MM.1S (cell line): Measurements from ENCODE around the gene URB1.

Experiments used
- DNase-seq: peaks from one replicate; pipeline ENCODE4 v3.0.0-alpha.2; 2015
- H2AFZ ChIP-seq: fragments of 300-600 bp; sonication (generic); 2 replicates; pipeline ENCODE4 v1.6.0; 2016; ENCODE audit warnings: antibody characterized with exemption, low read length
- H3F3A ChIP-seq: fragments of 300-600 bp; sonication (generic); 2 replicates; pipeline ENCODE4 v1.6.1; 2016; ENCODE audit warnings: mild to moderate bottlenecking, antibody characterized with exemption, low read length, moderate library complexity, mixed read lengths; ENCODE audit not compliant: insufficient read depth
- H3K27ac ChIP-seq: fragments of 300-600 bp; sonication (generic); 2 replicates; pipeline ENCODE4 v1.5.1; 2016; ENCODE audit warnings: mild to moderate bottlenecking, low read length
- H3K27me3 ChIP-seq: fragments of 300-600 bp; sonication (generic); replicated peaks from 2 replicates; pipeline ENCODE4 v1.6.0; 2016; ENCODE audit warnings: low read length; ENCODE audit not compliant: insufficient read depth
- H3K36me3 ChIP-seq: fragments of 300-600 bp; sonication (generic); replicated peaks from 2 replicates; pipeline ENCODE4 v1.6.1; 2016; ENCODE audit warnings: mild to moderate bottlenecking, low read length, mixed read lengths; ENCODE audit not compliant: insufficient read depth
- H3K4me1 ChIP-seq: fragments of 300-600 bp; sonication (generic); 2 replicates; pipeline ENCODE4 v1.6.1; 2016; ENCODE audit warnings: low read length, mixed read lengths
- H3K4me2 ChIP-seq: fragments of 300-600 bp; sonication (generic); 2 replicates; pipeline ENCODE4 v1.6.0; 2016; ENCODE audit warnings: low read depth, low read length
- H3K4me3 ChIP-seq: fragments of 300-600 bp; sonication (generic); 2 replicates; pipeline ENCODE4 v1.5.1; 2016; ENCODE audit warnings: low read length, mixed read lengths
- H3K79me2 ChIP-seq: fragments of 300-600 bp; sonication (generic); 2 replicates; pipeline ENCODE4 v1.6.1; 2016; ENCODE audit warnings: mixed run types, low read length, mixed read lengths
- H3K9ac ChIP-seq: fragments of 300-600 bp; sonication (generic); 2 replicates; pipeline ENCODE4 v1.6.1; 2016; ENCODE audit warnings: low read length, mixed read lengths
- H3K9me2 ChIP-seq: fragments of 300-600 bp; sonication (generic); replicated peaks from 2 replicates; pipeline ENCODE4 v1.6.1; 2016; ENCODE audit warnings: mild to moderate bottlenecking, low read length, mixed read lengths; ENCODE audit not compliant: insufficient read depth
- H3K9me3 ChIP-seq: fragments of 300-600 bp; sonication (generic); replicated peaks from 2 replicates; pipeline ENCODE4 v1.6.1; 2016; ENCODE audit warnings: mild to moderate bottlenecking, low read length, mixed read lengths; ENCODE audit not compliant: insufficient read depth
- H4K20me1 ChIP-seq: fragments of 300-600 bp; sonication (generic); 2 replicates; pipeline ENCODE4 v1.6.1; 2016; ENCODE audit warnings: mild to moderate bottlenecking, low read length, moderate library complexity, mixed read lengths; ENCODE audit not compliant: insufficient read depth
- EZH2 ChIP-seq: fragments of 300-600 bp; sonication (generic); optimal IDR thresholded peaks from 2 replicates; pipeline ENCODE3; 2017; ENCODE audit warnings: low read depth, mild to moderate bottlenecking, antibody characterized with exemption, low read length, mixed read lengths
- EZH2phosphoT487 ChIP-seq: fragments of 300-600 bp; sonication (generic); IDR thresholded peaks from 2 replicates; pipeline ENCODE4 v1.6.1; 2018; ENCODE audit warnings: antibody characterized with exemption, low read length
- TF ChIP-seq, protein P1 (sequence below): fragments of 300-600 bp; sonication (generic); IDR thresholded peaks from 2 replicates; pipeline ENCODE4 v1.5.1; 2016; ENCODE audit warnings: antibody characterized with exemption, low read length, mixed read lengths

URB1 gene

DNA sequence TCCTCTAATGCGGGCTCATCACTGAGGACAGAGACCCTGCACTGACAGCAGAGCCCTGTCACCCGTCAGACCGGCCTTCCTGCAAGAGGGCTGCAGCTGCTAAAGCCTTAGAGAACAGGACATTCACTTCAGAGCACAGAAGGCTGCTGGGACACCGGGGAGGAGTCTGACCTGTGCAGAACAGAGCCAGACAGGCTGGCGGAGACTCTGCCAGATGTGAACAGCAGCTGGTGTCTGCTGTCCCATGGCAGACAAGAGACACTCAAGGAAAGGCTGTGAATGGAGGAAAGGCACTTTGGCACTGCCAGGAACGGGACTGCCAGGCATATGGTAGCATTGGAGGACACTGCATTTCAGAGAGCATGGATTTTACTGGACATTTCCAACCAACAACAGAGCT, 72.8 kb downstream of the URB1 start:
- H3K9me3 ChIP-seq, result no peaks in the 10 kb centered on the region
- H3F3A ChIP-seq, result no peaks in the 10 kb centered on the region
- no peaks in the 10 kb centered on the region for H3K4me1 ChIP-seq
- no peak overlapping the region for H3K4me2 ChIP-seq
- DNase-seq, result no peak
- H3K9me2 ChIP-seq, result no peaks in the 10 kb centered on the region
- peaks cover 47% of the 10 kb centered on the region for H3K36me3 ChIP-seq
- no peak overlapping the region for H3K27ac ChIP-seq
- no peak overlapping the region for H3K9ac ChIP-seq
- H4K20me1 ChIP-seq, result no peaks in the 10 kb centered on the region
- no peaks in the 10 kb centered on the region for H3K27me3 ChIP-seq
- no peak overlapping the region for H3K4me3 ChIP-seq
- no peak for TF ChIP-seq EZH2
- no peak for TF ChIP-seq EZH2phosphoT487
- TF ChIP-seq, protein P1, sequence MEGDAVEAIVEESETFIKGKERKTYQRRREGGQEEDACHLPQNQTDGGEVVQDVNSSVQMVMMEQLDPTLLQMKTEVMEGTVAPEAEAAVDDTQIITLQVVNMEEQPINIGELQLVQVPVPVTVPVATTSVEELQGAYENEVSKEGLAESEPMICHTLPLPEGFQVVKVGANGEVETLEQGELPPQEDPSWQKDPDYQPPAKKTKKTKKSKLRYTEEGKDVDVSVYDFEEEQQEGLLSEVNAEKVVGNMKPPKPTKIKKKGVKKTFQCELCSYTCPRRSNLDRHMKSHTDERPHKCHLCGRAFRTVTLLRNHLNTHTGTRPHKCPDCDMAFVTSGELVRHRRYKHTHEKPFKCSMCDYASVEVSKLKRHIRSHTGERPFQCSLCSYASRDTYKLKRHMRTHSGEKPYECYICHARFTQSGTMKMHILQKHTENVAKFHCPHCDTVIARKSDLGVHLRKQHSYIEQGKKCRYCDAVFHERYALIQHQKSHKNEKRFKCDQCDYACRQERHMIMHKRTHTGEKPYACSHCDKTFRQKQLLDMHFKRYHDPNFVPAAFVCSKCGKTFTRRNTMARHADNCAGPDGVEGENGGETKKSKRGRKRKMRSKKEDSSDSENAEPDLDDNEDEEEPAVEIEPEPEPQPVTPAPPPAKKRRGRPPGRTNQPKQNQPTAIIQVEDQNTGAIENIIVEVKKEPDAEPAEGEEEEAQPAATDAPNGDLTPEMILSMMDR, result no peak
- no peak overlapping the region for H2AFZ ChIP-seq
- H3K79me2 ChIP-seq, result no peaks in the 10 kb centered on the region

DNA sequence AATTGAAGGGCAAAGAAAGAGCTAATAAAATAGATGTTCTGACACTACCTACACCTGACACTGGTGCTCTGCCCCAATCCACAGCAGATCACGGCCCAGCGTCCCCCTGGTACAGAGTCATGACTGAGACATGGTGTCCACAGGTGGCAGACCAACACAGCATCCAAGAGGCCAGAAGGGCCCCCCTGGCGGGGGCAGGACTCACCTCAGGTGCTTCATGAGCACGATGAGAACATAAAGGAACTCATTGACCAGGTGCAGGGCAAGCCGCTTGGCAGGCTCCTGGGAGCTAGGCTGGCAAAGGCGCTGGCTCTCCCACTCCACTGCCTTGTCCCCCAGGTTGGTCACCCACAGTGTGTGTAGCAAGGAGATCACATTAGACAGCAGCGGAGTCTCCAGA, 73.8 kb downstream of the URB1 start:
- no peaks in the 10 kb centered on the region for H3K4me1 ChIP-seq
- no peak overlapping the region for H3K9ac ChIP-seq
- no peak for DNase-seq
- H4K20me1 ChIP-seq, result no peaks in the 10 kb centered on the region
- H2AFZ ChIP-seq, result no peak overlapping the region
- no peaks in the 10 kb centered on the region for H3K9me3 ChIP-seq
- no peaks in the 10 kb centered on the region for H3K27me3 ChIP-seq
- no peak overlapping the region for H3K4me2 ChIP-seq
- no peaks in the 10 kb centered on the region for H3K79me2 ChIP-seq
- H3K9me2 ChIP-seq, result no peaks in the 10 kb centered on the region
- peaks cover 44% of the 10 kb centered on the region for H3K36me3 ChIP-seq
- TF ChIP-seq, protein P1, result no peak
- no peak for TF ChIP-seq EZH2
- no peak for TF ChIP-seq EZH2phosphoT487
- no peak overlapping the region for H3K27ac ChIP-seq
- H3K4me3 ChIP-seq, result no peak overlapping the region
- no peaks in the 10 kb centered on the region for H3F3A ChIP-seq

DNA sequence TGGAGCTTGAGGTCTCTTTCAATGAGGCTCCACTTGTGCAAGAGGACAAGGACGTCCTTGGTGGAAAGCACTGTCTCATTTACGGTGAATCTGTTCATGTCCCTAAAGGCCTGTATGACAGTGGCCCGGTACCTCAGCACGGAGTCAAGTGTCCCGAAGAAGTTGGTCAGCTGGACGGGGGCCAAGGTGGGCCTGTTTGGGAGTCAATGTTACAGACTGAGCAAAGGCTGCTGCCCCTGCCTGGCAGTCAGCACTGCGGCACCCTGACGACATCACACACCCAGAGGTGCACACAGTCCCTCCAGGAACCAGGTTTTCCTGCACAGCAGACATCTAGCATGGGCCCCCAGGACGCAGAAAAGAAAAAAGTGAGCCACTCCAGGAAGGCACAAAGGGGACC, 75.1 kb downstream of the URB1 start:
- Histone ChIP-seq H3K9me3 (no peaks in the 10 kb centered on the region), H3K9ac (no peak overlapping the region), H3F3A (no peaks in the 10 kb centered on the region), H3K4me2 (no peak overlapping the region), H4K20me1 (no peaks in the 10 kb centered on the region), H3K9me2 (no peaks in the 10 kb centered on the region), H3K79me2 (no peaks in the 10 kb centered on the region), H3K36me3 (peaks cover 37% of the 10 kb centered on the region; the same call in 1 of the 2 replicates), H3K27me3 (no peaks in the 10 kb centered on the region), H3K4me1 (no peaks in the 10 kb centered on the region), H2AFZ (no peak overlapping the region), H3K4me3 (no peak overlapping the region), H3K27ac (no peak overlapping the region)
- TF ChIP-seq EZH2phosphoT487 (no peak), EZH2 (no peak)
- TF ChIP-seq, protein P1, result no peak
- DNase-seq, result no peak
